ENCODE data around the gene PLEKHH2. TPM values are rescaled to one million over a fixed set of nuclear protein-coding genes. Genes with fewer than 3 reads are reported as not detected.

PLEKHH2 gene
- total RNA-seq, 1 donor = under 0.01 TPM

GRCh38 chr2:43800894-43801293, 163.8 kb downstream of the PLEKHH2 start:
- no peak for DNase-seq (ENCODE audit: low read depth in 2 of 3, low spot score in 2 of 3)

- no peak for DNase-seq (ENCODE audit: low read depth in 2 of 3, low spot score in 2 of 3)
These were observed 165.1 kb downstream of the PLEKHH2 start for GRCh38 chr2:43802135-43802534.

GRCh38 chr2:43803113-43803512, 166.1 kb downstream of the PLEKHH2 start:
- DNase-seq (ENCODE audit: low read depth in 2 of 3, low spot score in 2 of 3) = no peak

DNA sequence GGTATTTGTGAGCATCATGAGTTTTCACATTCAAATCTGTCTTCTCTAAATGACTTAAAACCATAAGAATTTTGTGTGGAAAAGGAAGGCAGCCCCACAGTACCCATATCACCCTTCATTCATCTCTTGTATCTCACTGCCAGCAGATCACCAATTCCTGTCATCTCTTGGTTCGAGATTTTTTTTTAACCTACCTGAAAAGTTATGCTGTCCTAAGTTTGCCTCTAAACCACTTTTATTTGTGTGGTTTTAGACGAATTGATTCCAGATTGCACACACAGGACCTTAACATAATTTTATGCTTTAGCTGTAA, 169.6 kb downstream of the PLEKHH2 start:
- DNase-seq (ENCODE audit: low read depth in 2 of 3, low spot score in 2 of 3) = no peak

DNA sequence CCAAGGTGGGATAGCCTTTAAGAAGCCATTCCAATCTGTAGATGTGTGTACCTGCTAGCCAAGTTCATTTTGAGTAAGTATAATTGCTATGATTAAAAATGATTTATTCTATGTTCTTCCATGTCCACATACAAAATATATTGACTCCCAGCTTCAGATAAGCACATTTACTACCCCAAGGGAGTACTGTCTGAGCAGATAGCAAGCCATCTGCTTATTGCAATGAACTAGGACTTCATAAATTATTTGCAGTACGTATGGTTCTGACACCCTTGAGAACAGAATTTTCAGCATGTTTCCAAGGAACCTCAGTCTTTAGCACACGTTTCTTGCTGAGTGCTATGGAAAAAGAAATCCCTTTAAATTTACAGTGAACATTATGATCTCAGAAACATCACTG, 173.4 kb downstream of the PLEKHH2 start:
- DNase-seq (ENCODE audit: low read depth in 2 of 3, low spot score in 2 of 3) = no peak

GRCh38 chr2:43810888-43811287, 173.8 kb downstream of the PLEKHH2 start:
- no peak for DNase-seq (ENCODE audit: low read depth in 2 of 3, low spot score in 2 of 3)

DNA sequence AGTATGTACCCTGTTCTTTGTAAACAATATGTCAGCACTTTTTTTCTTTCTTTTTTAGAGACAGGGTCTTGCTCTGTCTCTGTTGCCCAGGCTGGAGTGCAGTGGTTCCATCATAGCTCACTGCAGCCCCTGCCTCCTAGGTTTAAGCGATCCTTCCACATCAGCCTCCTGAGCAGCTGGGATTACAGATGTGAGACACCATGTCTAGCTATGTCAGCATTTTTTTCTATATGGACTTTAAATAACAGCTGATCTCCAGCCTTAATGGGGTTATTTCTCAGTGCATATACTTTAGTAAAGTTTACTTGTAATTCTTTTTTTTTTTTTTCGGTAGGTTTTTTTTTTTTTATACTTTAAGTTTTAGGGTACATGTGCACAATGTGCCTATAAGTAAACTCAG, 174.9 kb downstream of the PLEKHH2 start:
- DNase-seq (ENCODE audit: low read depth in 2 of 3, low spot score in 2 of 3) = no peak

GRCh38 chr2:43812947-43813346, 175.9 kb downstream of the PLEKHH2 start:
- DNase-seq (ENCODE audit: low read depth in 2 of 3, low spot score in 2 of 3) = no peak

GRCh38 chr2:43814711-43815110, 177.7 kb downstream of the PLEKHH2 start:
- DNase-seq (ENCODE audit: low read depth in 2 of 3, low spot score in 2 of 3) = no peak

Small RNAs within 50 kb of the gene (small RNA-seq; reads per million reads assigned to genes)
- gene RF00019 (not detected), gene RN7SKP66 (not detected)

Other genes with a start within 250 kb of the PLEKHH2 start
- 40.7 TPM for gene THADA, start 41.2 kb upstream of the PLEKHH2 start, total RNA-seq
- gene C1GALT1C1L, start 39.2 kb downstream of the PLEKHH2 start, total RNA-seq = 0.27 TPM
- 4.6 TPM for gene DYNC2LI1, start 136.8 kb downstream of the PLEKHH2 start, total RNA-seq
- gene ABCG5, start 201.6 kb downstream of the PLEKHH2 start, total RNA-seq = under 0.01 TPM
- under 0.01 TPM for gene ABCG8, start 201.7 kb downstream of the PLEKHH2 start, total RNA-seq

Data from hematopoietic multipotent progenitor cell (in vitro differentiated cells).